Stimulated activated CD8-positive, alpha-beta memory T cell treated with anti-CD3 and anti-CD28 coated beads, Interleukin-12 subunit alpha, Interleukin-12 subunit beta, amount 100 ng/mL, for 24 hours (primary cell): Measurements from ENCODE around the gene P2RX1.

ENCODE experiments used
- DNase-seq: peaks from one replicate; pipeline ENCODE4 v3.0.0-alpha.2; 2020; ENCODE audit errors: extremely low read depth

Gene P2RX1

DNA sequence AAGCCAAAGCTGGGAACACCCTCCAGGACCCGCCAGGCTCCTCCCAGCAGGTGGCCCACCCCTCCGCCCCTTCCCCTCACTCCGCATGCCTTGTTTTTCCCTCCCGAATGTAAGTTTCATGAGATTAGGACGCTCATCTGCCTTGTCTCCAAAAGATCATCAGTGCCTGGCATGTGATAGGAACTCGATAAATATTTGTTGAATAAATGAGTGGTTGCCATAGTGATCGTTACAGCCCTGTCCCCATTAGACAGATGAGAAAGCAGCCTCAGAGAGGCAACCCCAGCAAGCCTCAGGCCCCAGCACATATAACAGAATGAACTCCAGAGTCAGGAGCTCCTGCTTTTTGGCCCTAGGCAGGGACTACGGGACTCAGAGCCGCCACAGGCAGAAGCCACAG, 28.5 kb downstream of the P2RX1 start:
- DNase-seq = no peak

GRCh38 chr17:3887394-3887793, 28.9 kb downstream of the P2RX1 start:
- no peak for DNase-seq

GRCh38 chr17:3886776-3887175, 29.5 kb downstream of the P2RX1 start:
- no peak for DNase-seq

DNA sequence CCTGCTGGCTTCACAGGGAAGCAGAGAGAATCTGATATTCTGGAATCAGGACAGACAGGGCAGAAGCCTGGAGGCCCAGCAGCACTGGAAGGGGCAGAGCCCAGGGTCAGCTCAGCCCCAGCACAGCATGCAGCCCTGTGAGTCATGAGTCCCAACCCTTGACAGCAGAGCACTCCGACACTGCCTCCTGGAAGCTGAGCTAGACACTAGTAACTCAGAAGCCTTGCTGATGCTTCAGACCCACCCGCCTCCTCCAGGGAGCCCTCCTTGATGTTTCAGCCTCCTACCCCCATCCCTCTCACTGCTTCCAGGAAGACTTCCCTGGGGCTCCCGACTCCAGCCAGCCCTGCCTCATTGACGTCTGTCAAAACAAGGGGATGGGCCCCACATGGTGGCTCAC, 30.3 kb downstream of the P2RX1 start:
- no peak for DNase-seq

GRCh38 chr17:3885271-3885670, 31.0 kb downstream of the P2RX1 start:
- DNase-seq = no peak

GRCh38 chr17:3884188-3884587, 32.1 kb downstream of the P2RX1 start:
- DNase-seq = no peak

GRCh38 chr17:3882276-3882675, 34.0 kb downstream of the P2RX1 start:
- DNase-seq = no peak

DNA sequence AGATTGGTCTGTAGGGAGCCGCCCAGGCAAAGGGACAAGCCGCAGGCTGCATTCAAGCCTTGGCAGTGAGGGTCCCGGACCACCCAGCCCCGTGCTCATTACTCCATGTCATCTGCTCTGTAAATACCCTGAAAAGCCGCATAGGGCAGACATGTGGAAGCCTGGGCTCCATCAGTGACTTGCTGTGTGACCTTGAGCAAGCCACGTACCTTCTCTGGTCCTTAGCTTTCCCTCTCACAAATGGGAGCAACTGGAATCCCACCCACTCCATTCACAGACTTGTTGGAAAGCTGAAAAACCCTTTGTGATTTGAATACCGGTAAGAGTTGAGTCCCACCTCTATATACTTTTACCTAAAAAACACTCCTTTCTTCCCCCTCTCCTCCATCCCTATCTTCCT, 35.3 kb downstream of the P2RX1 start:
- no peak for DNase-seq

DNA sequence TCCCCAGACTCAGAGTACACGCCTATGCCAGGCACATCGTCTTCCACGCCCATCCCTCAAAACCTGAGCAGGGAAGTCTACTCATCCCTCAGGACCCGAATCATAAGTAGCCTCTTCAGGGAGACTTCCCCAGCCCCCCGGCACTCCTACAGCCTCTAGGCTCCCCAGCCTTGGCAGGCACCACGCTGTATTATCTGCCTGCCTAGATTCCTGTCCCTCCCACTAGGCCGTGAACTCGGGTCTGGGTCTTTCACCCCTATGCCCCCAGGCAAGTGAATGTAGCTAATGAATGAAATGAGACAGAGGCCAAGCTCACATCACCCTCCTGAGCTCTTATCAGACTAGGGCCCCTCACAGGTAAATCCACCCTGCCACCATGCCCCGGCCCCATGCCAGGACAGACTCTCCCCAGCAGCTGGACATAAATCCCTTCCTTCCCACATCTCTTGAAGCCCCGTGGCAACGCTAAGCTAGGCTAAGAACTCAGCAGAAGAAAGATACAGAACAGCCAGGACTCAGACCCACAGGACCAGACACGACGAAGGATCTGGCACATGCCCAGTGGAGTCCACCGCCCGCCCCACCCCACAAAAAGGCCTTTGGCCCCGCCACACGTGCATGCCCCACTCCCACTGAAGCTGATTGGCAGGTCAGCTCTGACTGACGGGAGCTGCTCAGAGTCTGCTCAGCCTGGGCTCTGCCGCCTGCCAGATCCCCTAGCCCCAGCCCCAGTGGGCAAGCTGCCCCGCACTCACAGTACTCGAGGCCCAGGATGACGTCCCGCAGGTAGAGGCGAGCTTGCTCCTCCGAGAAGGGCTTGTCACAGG, 36.5 kb downstream of the P2RX1 start:
- no peak for DNase-seq

- no peak for DNase-seq
Observed at GRCh38 chr17:3879186-3879585, 37.1 kb downstream of the P2RX1 start.

DNA sequence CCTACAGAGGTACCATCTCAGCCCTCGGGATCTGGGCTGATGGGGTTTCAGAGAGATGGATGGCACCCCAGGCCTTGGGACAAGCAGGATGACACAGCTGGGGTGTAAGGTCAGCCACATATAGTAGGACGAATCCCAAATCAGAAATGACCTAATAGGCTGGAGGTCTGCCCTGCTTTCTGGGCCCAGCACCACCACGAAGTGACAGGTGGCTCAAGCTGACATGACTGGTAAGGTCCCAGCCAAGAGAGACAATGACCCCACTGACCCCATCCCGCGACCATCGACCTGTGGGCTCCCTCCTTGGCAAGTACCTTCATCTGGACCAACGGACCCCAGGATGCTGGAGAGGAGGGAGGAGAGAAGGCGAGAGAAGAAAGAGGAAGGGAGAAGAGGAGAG, 39.0 kb downstream of the P2RX1 start:
- DNase-seq = no peak

DNA sequence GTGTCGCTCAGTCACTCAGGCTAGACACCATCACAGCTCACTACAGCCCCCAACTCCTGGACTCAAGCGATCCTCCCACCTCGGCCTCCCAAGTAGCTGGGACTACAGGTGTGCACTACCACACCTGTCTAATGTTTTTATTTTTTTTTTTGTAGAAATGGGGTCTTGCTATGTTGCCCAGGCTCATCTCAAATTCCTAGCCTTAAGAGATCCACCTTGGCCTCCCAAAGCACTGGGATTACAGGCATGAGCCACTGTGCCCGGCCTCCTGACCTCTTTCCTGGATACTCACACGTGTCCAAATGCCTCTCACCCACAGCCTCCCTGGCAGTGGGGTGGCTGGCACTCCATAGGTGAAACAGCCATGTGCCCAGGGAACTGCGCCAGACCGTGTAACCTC, 40.9 kb downstream of the P2RX1 start:
- no peak for DNase-seq

DNA sequence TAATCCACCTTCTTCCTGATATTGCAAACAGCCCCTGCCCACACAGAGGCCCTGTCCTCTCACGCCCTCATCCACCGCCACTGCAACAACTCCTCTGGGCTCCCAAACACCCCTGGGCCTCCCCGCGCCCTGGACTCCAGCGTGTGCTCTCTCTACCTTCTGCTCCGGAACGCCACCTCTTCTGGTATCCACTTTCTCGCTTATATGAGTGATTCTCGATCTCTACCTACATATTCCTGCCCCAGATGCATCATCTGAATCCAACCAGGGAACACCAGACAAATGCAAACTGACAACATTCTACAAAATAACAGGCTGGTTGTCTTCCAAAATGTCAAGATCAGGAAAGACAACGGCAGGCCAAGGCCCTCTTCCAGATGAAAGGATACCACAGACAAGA, 42.4 kb downstream of the P2RX1 start:
- DNase-seq = no peak

DNA sequence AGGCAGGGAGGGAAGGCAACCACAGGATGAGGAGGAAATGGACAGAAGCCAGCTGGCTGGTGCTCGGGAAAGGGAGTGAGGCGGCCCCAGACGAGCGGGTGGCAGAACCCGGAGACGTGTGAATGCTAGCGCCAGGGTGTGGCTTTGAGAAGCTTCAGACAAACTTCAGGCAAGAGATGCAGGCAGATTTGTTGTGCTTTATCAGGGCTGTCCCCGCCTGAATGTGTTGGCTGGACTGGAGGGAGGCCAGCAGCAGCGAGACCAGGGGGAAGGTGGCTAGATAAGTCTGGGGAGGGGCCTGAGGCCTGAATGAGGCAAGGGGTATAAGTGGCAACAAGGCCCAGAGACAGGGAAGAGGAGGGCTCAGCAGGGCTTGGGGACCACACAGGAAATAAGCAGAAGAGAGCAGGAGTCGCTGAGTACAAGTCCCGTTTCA, 45.4 kb downstream of the P2RX1 start:
- DNase-seq = no peak

DNA sequence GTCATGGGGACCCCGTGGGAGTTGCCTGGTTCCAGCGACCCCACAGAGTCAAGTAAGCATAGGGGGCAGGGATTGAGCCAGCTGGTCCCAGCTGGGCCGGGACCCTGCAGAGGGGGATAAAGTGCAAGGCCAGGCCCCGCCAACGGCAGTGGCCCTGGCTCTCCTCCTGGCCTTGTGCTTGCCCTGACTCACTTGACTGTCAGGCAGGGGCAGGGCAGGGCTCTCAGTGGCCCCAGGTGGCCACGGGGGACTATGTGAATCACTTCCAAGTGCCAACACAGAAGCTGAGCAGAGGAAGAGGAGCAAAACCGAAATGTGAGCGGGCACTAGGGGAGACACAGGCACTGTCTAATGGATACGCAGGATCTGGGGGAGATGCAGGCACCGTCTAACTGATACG, 48.7 kb downstream of the P2RX1 start:
- no peak for DNase-seq

- no peak for DNase-seq
Observed at GRCh38 chr17:3867106-3867505, 49.2 kb downstream of the P2RX1 start.

- DNase-seq = no peak
Observed at GRCh38 chr17:3866276-3866675, 50.0 kb downstream of the P2RX1 start.

GRCh38 chr17:3865176-3865575, 51.1 kb downstream of the P2RX1 start:
- DNase-seq = no peak

GRCh38 chr17:3864534-3864933, 51.7 kb downstream of the P2RX1 start:
- no peak for DNase-seq

DNA sequence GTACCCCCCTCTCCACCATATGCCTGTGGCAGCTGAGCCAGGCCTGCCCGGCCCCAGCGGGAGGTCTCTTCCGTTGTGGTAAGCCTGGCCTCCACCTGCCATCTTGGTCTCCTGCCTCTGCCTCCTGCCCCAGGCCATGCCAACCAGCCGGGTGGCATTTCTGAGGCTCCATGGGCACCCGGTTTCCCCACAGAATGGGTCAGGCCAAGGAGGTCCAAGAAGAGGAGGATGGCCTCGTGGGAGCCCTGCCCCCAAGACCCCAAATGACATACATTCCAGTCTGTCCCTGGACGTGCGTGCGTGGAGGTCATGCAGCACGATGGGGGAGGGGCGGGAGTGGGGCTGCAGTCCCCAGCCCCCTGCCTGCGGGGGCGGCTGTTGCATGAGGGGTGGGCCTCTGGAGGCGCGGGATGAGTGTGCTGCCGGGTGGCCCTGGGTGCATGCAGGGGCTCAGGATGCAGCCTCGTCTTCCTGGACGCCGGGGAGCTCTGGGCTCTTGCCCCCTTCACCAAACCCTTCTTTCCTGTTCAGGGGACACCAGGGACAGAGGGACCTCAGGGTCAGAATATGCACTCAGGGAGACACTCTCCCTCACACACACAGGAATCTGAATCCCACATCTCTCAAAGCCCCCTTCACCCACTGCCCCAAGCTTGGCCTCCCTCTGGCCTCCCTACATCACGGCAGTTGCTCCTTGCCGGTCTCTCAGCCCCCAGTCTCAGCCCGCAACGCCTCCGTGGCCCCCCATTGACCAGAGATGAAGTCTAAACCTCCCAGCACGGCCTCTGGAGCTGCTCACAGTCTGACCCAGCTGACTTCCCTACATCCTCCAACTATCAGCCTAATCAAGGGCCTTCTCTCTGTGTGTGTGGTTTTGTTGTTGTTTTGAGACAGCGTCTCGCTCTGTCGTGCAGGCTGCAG, 54.2 kb downstream of the P2RX1 start:
- no peak for DNase-seq

DNA sequence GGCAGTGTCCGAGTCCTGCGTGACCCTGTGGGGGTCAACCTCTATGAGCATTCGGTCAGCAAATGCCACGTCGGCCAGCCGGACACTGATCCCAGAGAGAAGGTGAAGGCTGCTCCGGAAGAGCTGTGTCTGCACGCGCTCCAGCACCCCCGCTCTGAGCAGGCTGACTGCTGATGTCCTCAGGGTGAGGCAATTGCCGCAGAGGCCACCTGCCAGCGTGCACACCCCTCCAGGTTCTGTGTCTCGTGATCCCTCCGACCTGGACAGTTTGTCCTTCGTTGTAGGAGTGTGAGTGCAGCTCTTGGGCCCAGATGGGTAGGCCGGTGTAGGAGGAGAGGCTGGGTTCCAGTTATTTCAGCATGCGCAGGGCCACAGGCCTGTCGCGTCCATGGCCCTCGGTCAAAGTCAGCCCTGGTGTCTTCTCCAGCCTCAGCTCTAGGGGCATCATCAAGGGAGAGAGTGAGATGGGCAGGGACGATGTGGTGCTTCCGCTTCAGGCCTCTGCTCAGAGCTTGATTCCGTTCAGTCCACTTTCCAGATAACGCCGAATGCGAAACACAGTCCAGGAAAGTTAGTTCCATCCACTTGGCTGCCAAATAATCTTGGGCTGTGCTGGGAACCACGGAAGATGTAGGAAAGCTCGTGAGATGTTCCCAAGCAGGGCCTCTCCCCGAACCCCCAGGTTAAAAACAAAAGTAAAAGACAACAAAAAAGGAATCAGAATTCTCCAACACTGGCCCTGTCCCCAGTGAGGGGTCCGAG, 55.1 kb downstream of the P2RX1 start:
- no peak for DNase-seq

GRCh38 chr17:3859940-3860339, 56.3 kb downstream of the P2RX1 start:
- DNase-seq = no peak
